ENCODE measurements around the gene TINCR. TPM values are rescaled to one million over a fixed set of nuclear protein-coding genes. Genes with fewer than 3 reads are reported as not detected.

TINCR gene
- total RNA-seq, result 6.9 and 14.0 TPM in 2 replicates

GRCh38 chr19:5567360-5567969 is at the start of gene TINCR:
TSS of gene TINCR (minus strand) at chr19:5567953.

Other genes with a start within 250 kb of the TINCR start
- 13.7 and 46.2 TPM in 2 replicates for gene PTPRS, start 227.1 kb downstream of the TINCR start, total RNA-seq
- not detected in 2 replicates for gene ZNRF4, start 112.5 kb downstream of the TINCR start, total RNA-seq
- gene SAFB2, start 54.8 kb upstream of the TINCR start, total RNA-seq, result 31.8 and 41.9 TPM in 2 replicates
- gene SAFB, start 55.1 kb upstream of the TINCR start, total RNA-seq, result 71.1 and 97.0 TPM in 2 replicates
- 16.6 and 30.8 TPM in 2 replicates for gene MICOS13, start 112.6 kb upstream of the TINCR start, total RNA-seq
- gene HSD11B1L, start 113.1 kb upstream of the TINCR start, total RNA-seq, result 5.1 and 10.4 TPM in 2 replicates
- gene RPL36, start 122.3 kb upstream of the TINCR start, total RNA-seq, result 351 and 752 TPM in 2 replicates
- gene LONP1, start 152.2 kb upstream of the TINCR start, total RNA-seq, result 216 and 221 TPM in 2 replicates
- gene CATSPERD, start 152.7 kb upstream of the TINCR start, total RNA-seq, result not detected in 2 replicates
- 0.34 and 0.50 TPM in 2 replicates for gene PRR22, start 216.8 kb upstream of the TINCR start, total RNA-seq
- 29.2 and 41.4 TPM in 2 replicates for gene DUS3L, start 223.2 kb upstream of the TINCR start, total RNA-seq
- gene NRTN, start 237.1 kb upstream of the TINCR start, total RNA-seq, result 0.28 and 0.68 TPM in 2 replicates

Data from nasal cavity respiratory epithelium epithelial cell of viscerocranial mucosa (primary cell).